ENCODE data around the gene IL6ST.

Gene IL6ST

GRCh38 chr5:55918087-55919035 lies 76.4 kb downstream of the IL6ST start:
- peak; percentile 47 to 79 (median 70) for DNase-seq

- DNase-seq = no peak
These were observed 77.2 kb downstream of the IL6ST start for GRCh38 chr5:55917402-55918086.

- DNase-seq = no peak
These were observed 77.8 kb downstream of the IL6ST start for GRCh38 chr5:55916986-55917385.

- no peak for DNase-seq
These were observed 79.0 kb downstream of the IL6ST start for GRCh38 chr5:55915783-55916182.

- DNase-seq = no peak
These were observed 79.8 kb downstream of the IL6ST start for GRCh38 chr5:55914971-55915370.

- no peak for DNase-seq
These were observed 81.0 kb downstream of the IL6ST start for GRCh38 chr5:55913466-55914413.

GRCh38 chr5:55911784-55912653 lies 82.7 kb downstream of the IL6ST start:
- DNase-seq = peak in 1 of 4 experiments; percentile 13

GRCh38 chr5:55908804-55909203 lies 86.0 kb downstream of the IL6ST start:
- DNase-seq = no peak

- DNase-seq = no peak
These were observed 86.8 kb downstream of the IL6ST start for GRCh38 chr5:55907927-55908326.

GRCh38 chr5:55905251-55905650 lies 89.5 kb downstream of the IL6ST start:
- DNase-seq = no peak

- DNase-seq = peak in 3 of 4 experiments; percentile 29 to 40 (median 37)
These were observed 90.6 kb downstream of the IL6ST start for GRCh38 chr5:55904152-55904551.

GRCh38 chr5:55903121-55903701 lies 91.6 kb downstream of the IL6ST start:
- DNase-seq = peak; percentile 78 to 85 (median 82)

GRCh38 chr5:55902696-55903095 lies 92.1 kb downstream of the IL6ST start:
- no peak for DNase-seq

GRCh38 chr5:55900776-55901175 lies 94.0 kb downstream of the IL6ST start:
- no peak for DNase-seq

- DNase-seq = no peak
These were observed 94.7 kb downstream of the IL6ST start for GRCh38 chr5:55900068-55900467.

- no peak for DNase-seq
These were observed 95.4 kb downstream of the IL6ST start for GRCh38 chr5:55899344-55899743.

GRCh38 chr5:55897905-55898304 lies 96.9 kb downstream of the IL6ST start:
- DNase-seq = peak in 3 of 4 experiments; percentile 31 to 39 (median 39)

GRCh38 chr5:55897206-55897894 lies 97.4 kb downstream of the IL6ST start:
- no peak for DNase-seq

GRCh38 chr5:55896663-55897062 lies 98.1 kb downstream of the IL6ST start:
- DNase-seq = no peak

- DNase-seq = no peak
These were observed 98.5 kb downstream of the IL6ST start for GRCh38 chr5:55896238-55896637.
